ENCODE data around the gene ARHGEF6.

- no peak for TF ChIP-seq CTCF (IDR thresholded peaks at IDR 0.05; ENCODE audit: insufficient read depth, low read depth, low read length)
- TF ChIP-seq EZH2 (IDR thresholded peaks at IDR 0.05; ENCODE audit: insufficient read depth, low read length), result no peak
Observed at GRCh38 chrX:136731207-136731782, 49.4 kb downstream of the ARHGEF6 start.

Measured in astrocyte (in vitro differentiated cells and primary cell).